Activated T-helper 1 cell treated with anti-CD3 and anti-CD28 coated beads, Interleukin-12 subunit alpha, Interleukin-12 subunit beta, Interleukin-2, Interleukin-4 antibody, amounts not matched to agents 30 ng/mL and 10 ng/mL and 1 ng/mL, durations not matched to agents 14 hours and 24 hours and 36 hours (primary cell): ENCODE measurements around the gene LTBP3. TPM values are rescaled to one million over a fixed set of nuclear protein-coding genes. Genes with fewer than 3 reads are reported as not detected.
A peak's percentile ranks its signal among the peaks of the same experiment; 100 is the strongest.

Source experiments
- DNase-seq: peaks from one replicate; pipeline ENCODE4 v3.0.0; 2021; ENCODE audit warnings: low spot score
- H3K27ac Mint-ChIP-seq: one replicate; pipeline ENCODE4 v1.8.0; 2021; ENCODE audit warnings: mild to moderate bottlenecking, mixed read lengths
- H3K27me3 Mint-ChIP-seq: one replicate; pipeline ENCODE4 v1.8.0; 2022; ENCODE audit warnings: mild to moderate bottlenecking, moderate library complexity, mixed read lengths; ENCODE audit not compliant: insufficient read depth
- H3K36me3 Mint-ChIP-seq: one replicate; pipeline ENCODE4 v1.8.0; 2021; ENCODE audit warnings: low read depth, mixed read lengths
- H3K4me1 Mint-ChIP-seq: one replicate; pipeline ENCODE4 v1.8.0; 2021; ENCODE audit warnings: low read depth, mixed read lengths
- H3K4me3 Mint-ChIP-seq: one replicate; pipeline ENCODE4 v1.8.0; 2021; ENCODE audit warnings: mild to moderate bottlenecking, moderate library complexity, mixed read lengths
- H3K9me3 Mint-ChIP-seq: one replicate; pipeline ENCODE4 v1.8.0; 2021; ENCODE audit warnings: mixed read lengths
- intact Hi-C: fragments of 100-400 bp; cut with micrococcal nuclease; formaldehyde crosslinking; loops from one replicate; pipeline ENCODE4 v1.15.1; 2024
- total RNA-seq: library from RNA; stranded (reverse); gene quantifications from 2 replicates; pipeline ENCODE4 v1.2.3, GENCODE V29; 2022

LTBP3 gene
- total RNA-seq, 1 donor from 2014 or later: 97.9 TPM

- H3K27me3 Mint-ChIP-seq: no peaks in the 10 kb centered on the region
- intact Hi-C loops: loop anchor here (1.0 to 2.0 kb wide), 8 partner anchors 13 to 122 kb away; partner anchors contain the start of genes PCNX3, RELA, SCYL1 and ZNRD2
- no peaks in the 10 kb centered on the region for H3K9me3 Mint-ChIP-seq
- H3K36me3 Mint-ChIP-seq: peaks cover 20% of the 10 kb centered on the region
- H3K27ac Mint-ChIP-seq: peak overlapping the region; percentile 88
- DNase-seq: peak; percentile 86
- H3K4me3 Mint-ChIP-seq: peak overlapping the region; percentile 85
- H3K4me1 Mint-ChIP-seq: peaks cover 28% of the 10 kb centered on the region
Observed at GRCh38 chr11:65540290-65541092, 17.7 kb downstream of the LTBP3 start.

DNA sequence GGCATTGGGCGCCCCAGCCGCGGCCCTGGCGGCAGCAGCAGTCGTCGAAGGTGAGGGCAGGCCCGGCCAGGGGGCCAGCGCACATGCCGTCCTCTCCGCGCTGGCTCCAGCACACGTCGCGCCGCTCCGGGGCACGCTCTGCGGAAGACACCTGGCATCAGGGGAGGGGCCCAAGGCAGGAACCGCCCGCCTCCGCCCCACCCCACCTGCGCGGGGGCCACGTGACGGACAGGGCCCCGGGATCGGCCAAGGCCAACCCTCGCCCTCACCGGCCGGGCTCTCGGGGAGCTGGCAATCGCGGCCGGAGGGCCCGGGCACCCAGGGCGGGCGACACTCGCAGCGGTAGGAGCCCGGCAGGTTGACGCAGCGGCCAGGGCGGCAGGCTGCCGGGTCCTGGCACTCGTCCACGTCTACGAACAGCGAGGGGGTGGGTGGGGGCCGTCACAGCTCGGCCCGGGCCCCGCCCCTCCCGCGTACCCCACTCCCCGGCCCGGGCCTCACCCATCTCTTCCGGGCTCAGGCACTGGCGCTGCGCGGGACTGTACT lies 18.3 kb downstream of the LTBP3 start:
- Mint-ChIP-seq H3K27ac (peak overlapping the region; percentile 88), H3K9me3 (no peaks in the 10 kb centered on the region), H3K4me3 (peak overlapping the region; percentile 85), H3K36me3 (peaks cover 14% of the 10 kb centered on the region), H3K4me1 (peaks cover 21% of the 10 kb centered on the region), H3K27me3 (no peaks in the 10 kb centered on the region)
- intact Hi-C loops: loop anchor here (1.0 to 2.0 kb wide), 8 partner anchors 13 to 123 kb away; partner anchors contain the start of genes PCNX3, RELA, SCYL1 and ZNRD2
- DNase-seq: no peak

GRCh38 chr11:65538915-65539743 lies 19.0 kb downstream of the LTBP3 start:
- H3K27ac Mint-ChIP-seq: no peak overlapping the region

GRCh38 chr11:65538232-65538914 lies 19.8 kb downstream of the LTBP3 start:
- H3K4me1 Mint-ChIP-seq: peaks cover 11% of the 10 kb centered on the region
- no peaks in the 10 kb centered on the region for H3K9me3 Mint-ChIP-seq
- H3K4me3 Mint-ChIP-seq: peak overlapping the region; percentile 26
- no peak for DNase-seq
- H3K36me3 Mint-ChIP-seq: peaks cover 10% of the 10 kb centered on the region
- intact Hi-C loops: no loop called here
- no peak overlapping the region for H3K27ac Mint-ChIP-seq
- H3K27me3 Mint-ChIP-seq: no peaks in the 10 kb centered on the region

More at GRCh38 chr11:65538915-65539743, 19.0 kb downstream of the LTBP3 start:
- intact Hi-C loops: no loop called here
- Mint-ChIP-seq H3K4me1 (peaks cover 14% of the 10 kb centered on the region), H3K9me3 (no peaks in the 10 kb centered on the region), H3K36me3 (peaks cover 12% of the 10 kb centered on the region), H3K4me3 (no peak overlapping the region), H3K27me3 (no peaks in the 10 kb centered on the region)
- DNase-seq: no peak

- Mint-ChIP-seq H3K9me3 (no peaks in the 10 kb centered on the region), H3K27ac (no peak overlapping the region), H3K4me1 (peaks cover 11% of the 10 kb centered on the region), H3K4me3 (peak overlapping the region; percentile 39), H3K27me3 (no peaks in the 10 kb centered on the region), H3K36me3 (peaks cover 11% of the 10 kb centered on the region)
- DNase-seq: no peak
- intact Hi-C loops: no loop called here
Observed at GRCh38 chr11:65537620-65538231, 20.4 kb downstream of the LTBP3 start.

DNA sequence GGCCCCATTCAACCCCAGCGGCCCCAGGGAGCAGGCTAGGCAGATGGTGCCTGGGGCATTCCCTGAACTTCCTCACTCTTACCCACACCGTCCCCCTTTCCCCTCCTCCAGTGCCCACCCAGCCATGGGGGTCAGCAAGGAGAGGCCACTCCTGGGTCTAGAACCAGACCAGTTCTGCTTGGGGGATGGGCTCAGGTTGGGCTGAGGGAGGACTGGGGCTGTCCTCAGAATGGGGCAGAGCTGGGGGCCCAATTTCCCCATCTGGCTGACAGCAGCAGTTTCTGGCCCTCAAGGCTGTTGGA lies 20.9 kb downstream of the LTBP3 start:
- no peak for DNase-seq
- H3K27ac Mint-ChIP-seq: no peak overlapping the region
- H3K9me3 Mint-ChIP-seq: no peaks in the 10 kb centered on the region
- H3K4me3 Mint-ChIP-seq: no peak overlapping the region
- peaks cover 10% of the 10 kb centered on the region for H3K36me3 Mint-ChIP-seq
- intact Hi-C loops: no loop called here
- H3K4me1 Mint-ChIP-seq: peaks cover 11% of the 10 kb centered on the region
- no peaks in the 10 kb centered on the region for H3K27me3 Mint-ChIP-seq

- no peaks in the 10 kb centered on the region for H3K27me3 Mint-ChIP-seq
- H3K9me3 Mint-ChIP-seq: no peaks in the 10 kb centered on the region
- no peak overlapping the region for H3K27ac Mint-ChIP-seq
- H3K4me1 Mint-ChIP-seq: peaks cover 6% of the 10 kb centered on the region
- no peak for DNase-seq
- H3K4me3 Mint-ChIP-seq: no peak overlapping the region
- H3K36me3 Mint-ChIP-seq: peaks cover 13% of the 10 kb centered on the region
- intact Hi-C loops: no loop called here
Observed at GRCh38 chr11:65536412-65537295, 21.5 kb downstream of the LTBP3 start.

GRCh38 chr11:65535102-65535501 lies 23.1 kb downstream of the LTBP3 start:
- Mint-ChIP-seq H3K9me3 (no peaks in the 10 kb centered on the region), H3K27ac (no peak overlapping the region), H3K36me3 (peaks cover 24% of the 10 kb centered on the region), H3K27me3 (no peaks in the 10 kb centered on the region), H3K4me3 (no peak overlapping the region), H3K4me1 (peaks cover 2% of the 10 kb centered on the region)
- intact Hi-C loops: no loop called here
- no peak for DNase-seq

GRCh38 chr11:65532388-65533064 lies 25.6 kb downstream of the LTBP3 start:
- peaks cover 35% of the 10 kb centered on the region for H3K36me3 Mint-ChIP-seq
- no peak for DNase-seq
- H3K9me3 Mint-ChIP-seq: no peaks in the 10 kb centered on the region
- H3K27me3 Mint-ChIP-seq: no peaks in the 10 kb centered on the region
- peaks cover 13% of the 10 kb centered on the region for H3K4me1 Mint-ChIP-seq
- H3K4me3 Mint-ChIP-seq: no peak overlapping the region
- intact Hi-C loops: no loop called here
- H3K27ac Mint-ChIP-seq: no peak overlapping the region

- no peak overlapping the region for H3K27ac Mint-ChIP-seq
- intact Hi-C loops: no loop called here
- peaks cover 18% of the 10 kb centered on the region for H3K4me1 Mint-ChIP-seq
- no peaks in the 10 kb centered on the region for H3K27me3 Mint-ChIP-seq
- peaks cover 38% of the 10 kb centered on the region for H3K36me3 Mint-ChIP-seq
- no peak for DNase-seq
- H3K9me3 Mint-ChIP-seq: no peaks in the 10 kb centered on the region
- no peak overlapping the region for H3K4me3 Mint-ChIP-seq
Observed at GRCh38 chr11:65530157-65530496, 28.0 kb downstream of the LTBP3 start.

DNA sequence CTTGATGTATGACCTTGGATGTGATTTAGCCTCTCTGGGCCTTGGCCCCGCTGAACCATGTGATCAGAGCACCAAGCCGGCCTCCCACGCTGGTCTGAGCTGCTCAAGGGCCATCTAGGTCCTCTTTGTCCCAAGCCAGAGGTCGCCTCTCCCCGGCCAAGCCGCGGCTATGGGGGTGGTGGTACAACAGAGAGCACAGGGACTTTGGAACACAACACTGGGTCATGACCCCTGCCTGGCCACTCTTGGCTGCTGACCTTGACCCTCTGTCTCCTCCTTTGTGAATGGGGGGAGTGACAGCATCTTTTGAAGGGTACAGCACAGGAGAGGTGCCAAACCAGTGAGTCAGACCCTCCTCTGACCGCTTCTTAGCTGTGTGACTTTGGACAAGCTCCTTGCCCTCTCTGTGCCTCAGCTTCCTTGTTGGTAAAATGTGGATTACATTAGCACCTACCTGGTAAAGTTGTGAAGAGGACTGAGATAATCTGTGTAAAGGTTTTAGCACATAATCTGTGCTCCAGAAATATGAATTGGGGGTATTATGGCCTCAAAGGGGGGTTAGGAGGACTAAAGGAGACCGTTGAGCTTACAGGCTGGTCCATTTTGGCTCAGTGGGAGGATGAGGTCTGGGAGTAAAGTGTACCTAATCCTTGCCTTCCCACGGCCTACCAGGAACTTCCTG lies 28.5 kb downstream of the LTBP3 start:
- H3K4me1 Mint-ChIP-seq: peaks cover 18% of the 10 kb centered on the region
- H3K9me3 Mint-ChIP-seq: no peaks in the 10 kb centered on the region
- no peaks in the 10 kb centered on the region for H3K27me3 Mint-ChIP-seq
- intact Hi-C loops: no loop called here
- H3K27ac Mint-ChIP-seq: no peak overlapping the region
- peaks cover 36% of the 10 kb centered on the region for H3K36me3 Mint-ChIP-seq
- DNase-seq: no peak
- H3K4me3 Mint-ChIP-seq: no peak overlapping the region
